Loucy (cell line): Measurements from ENCODE around the gene RHBDF2.

Source experiments
- H2AFZ ChIP-seq: fragments of 200-600 bp; sonication (generic); 2 replicates; pipeline ENCODE4 v1.6.0; 2016; ENCODE audit warnings: antibody characterized with exemption, mild to moderate bottlenecking, low read length, moderate library complexity
- H3F3A ChIP-seq: fragments of 200-600 bp; 2 replicates; pipeline ENCODE4 v1.6.0; 2016; ENCODE audit warnings: antibody characterized with exemption, low read depth, mild to moderate bottlenecking
- H3K27me3 ChIP-seq: fragments of 200-600 bp; sonication (generic); 2 replicates; pipeline ENCODE4 v1.6.1; 2014; ENCODE audit warnings: low read length, mild to moderate bottlenecking; ENCODE audit not compliant: insufficient read depth, poor library complexity, severe bottlenecking
- H3K36me3 ChIP-seq: fragments of 200-600 bp; sonication (generic); 2 replicates; pipeline ENCODE4 v1.6.1; 2016; ENCODE audit warnings: low read length; ENCODE audit not compliant: insufficient read depth
- H3K4me1 ChIP-seq: fragments of 200-600 bp; sonication (generic); 2 replicates; pipeline ENCODE4 v1.5.1; 2014; ENCODE audit warnings: low read length, mild to moderate bottlenecking; ENCODE audit not compliant: insufficient read depth, poor library complexity, severe bottlenecking
- H3K4me2 ChIP-seq: fragments of 200-600 bp; sonication (generic); 2 replicates; pipeline ENCODE4 v1.6.0; 2014; ENCODE audit warnings: antibody characterized with exemption, low read length, low read depth, mild to moderate bottlenecking; ENCODE audit not compliant: poor library complexity, severe bottlenecking
- H3K4me3 ChIP-seq: fragments of 200-600 bp; sonication (generic); 2 replicates; pipeline ENCODE4 v1.5.1; 2014; ENCODE audit warnings: low read length, mild to moderate bottlenecking, mixed read lengths; ENCODE audit not compliant: poor library complexity, severe bottlenecking
- H3K79me2 ChIP-seq: fragments of 200-600 bp; sonication (generic); 2 replicates; pipeline ENCODE4 v1.6.1; 2014; ENCODE audit warnings: low read length; ENCODE audit not compliant: insufficient read depth
- H3K9ac ChIP-seq: fragments of 200-600 bp; sonication (generic); 2 replicates; pipeline ENCODE4 v1.6.0; 2014; ENCODE audit warnings: mild to moderate bottlenecking, low read depth, low read length, moderate library complexity; ENCODE audit not compliant: poor library complexity, severe bottlenecking
- H3K9me2 ChIP-seq: fragments of 200-600 bp; sonication (generic); replicated peaks from 2 replicates; pipeline ENCODE4 v1.6.1; 2016; ENCODE audit warnings: low read depth, low read length, mixed read lengths
- H3K9me3 ChIP-seq: fragments of 200-600 bp; sonication (generic); 2 replicates; pipeline ENCODE4 v1.6.1; 2014; ENCODE audit warnings: mild to moderate bottlenecking, antibody characterized with exemption, low read length, low read depth; ENCODE audit not compliant: insufficient read depth
- H4K20me1 ChIP-seq: fragments of 200-600 bp; sonication (generic); 2 replicates; pipeline ENCODE4 v1.6.0; 2014; ENCODE audit warnings: antibody characterized with exemption, low read length, mild to moderate bottlenecking; ENCODE audit not compliant: insufficient read depth, poor library complexity, severe bottlenecking
- CTCF ChIP-seq: fragments of 200-600 bp; sonication (generic); conservative IDR thresholded peaks from 2 replicates; pipeline ENCODE4 v1.5.1; 2014; ENCODE audit warnings: mild to moderate bottlenecking, antibody characterized with exemption, low read length
- EZH2phosphoT487 ChIP-seq: fragments of 200-600 bp; IDR thresholded peaks from 2 replicates; pipeline ENCODE4 v1.6.1; 2018; ENCODE audit warnings: antibody characterized with exemption, mild to moderate bottlenecking, moderate library complexity, borderline replicate concordance

The RHBDF2 gene

GRCh38 chr17:76447931-76448652 is 53.1 kb downstream of the RHBDF2 start:
- Histone ChIP-seq H3K9me2 (no peaks in the 10 kb centered on the region), H3K79me2 (peaks cover 99% of the 10 kb centered on the region), H3K27me3 (no peaks in the 10 kb centered on the region), H3K36me3 (no peaks in the 10 kb centered on the region), H3K9me3 (no peaks in the 10 kb centered on the region), H4K20me1 (peaks cover 71% of the 10 kb centered on the region), H2AFZ (no peak overlapping the region), H3K4me1 (peaks cover 81% of the 10 kb centered on the region), H3K4me2 (peak overlapping the region; percentile 90), H3K4me3 (peak overlapping the region; percentile 14), H3K9ac (peak overlapping the region; percentile 24), H3F3A (no peaks in the 10 kb centered on the region)
- no peak for TF ChIP-seq CTCF
- TF ChIP-seq EZH2phosphoT487: no peak

DNA sequence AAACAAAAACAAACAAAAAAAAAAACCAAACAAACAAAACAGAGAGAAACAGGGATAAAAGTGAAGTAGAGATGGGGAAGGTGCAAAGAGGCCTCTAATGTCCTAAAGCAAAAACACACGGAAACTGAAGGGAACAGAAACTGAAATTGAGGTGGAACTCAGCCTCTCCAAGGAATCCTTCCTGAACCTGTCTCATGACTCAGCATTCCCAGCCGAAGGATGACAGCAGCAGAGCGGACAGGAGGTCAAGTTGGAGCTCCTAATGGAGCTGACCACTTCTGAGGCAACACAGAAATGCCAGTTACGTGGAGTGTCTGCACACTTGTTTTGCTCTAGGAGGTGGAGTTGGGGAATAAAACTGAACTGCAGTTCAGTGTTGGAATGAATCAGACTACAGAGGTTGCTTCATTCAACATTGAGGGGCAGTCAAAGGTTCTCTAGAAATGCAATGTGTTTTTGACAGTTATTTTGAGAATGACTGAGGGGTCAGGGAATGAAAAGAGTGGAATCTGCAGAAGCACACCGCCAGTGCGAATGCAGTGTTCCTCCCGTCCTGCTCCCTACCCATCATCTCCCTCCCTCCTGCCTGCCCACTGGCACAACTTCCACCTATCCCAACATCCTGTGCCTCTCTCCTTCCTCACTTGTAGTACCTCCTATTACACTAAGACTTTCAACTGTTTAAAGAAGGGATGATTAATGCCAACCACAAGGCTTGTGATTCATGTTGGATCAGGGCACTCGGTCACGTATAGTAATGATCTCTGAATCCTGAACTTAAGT is 54.6 kb downstream of the RHBDF2 start:
- H3K4me3 ChIP-seq: peak overlapping the region; percentile 36

More for the DNA sequence above, 54.6 kb downstream of the RHBDF2 start:
- no peak overlapping the region for H3K9ac ChIP-seq
- peaks cover 93% of the 10 kb centered on the region for H3K4me1 ChIP-seq
- H2AFZ ChIP-seq: no peak overlapping the region
- H3K27me3 ChIP-seq: no peaks in the 10 kb centered on the region
- H3K9me3 ChIP-seq: no peaks in the 10 kb centered on the region
- H3K4me2 ChIP-seq: peak overlapping the region; percentile 90
- no peaks in the 10 kb centered on the region for H3K36me3 ChIP-seq
- H3F3A ChIP-seq: no peaks in the 10 kb centered on the region
- H3K79me2 ChIP-seq: peaks cover 100% of the 10 kb centered on the region
- TF ChIP-seq CTCF (no peak), EZH2phosphoT487 (no peak)
- peaks cover 70% of the 10 kb centered on the region for H4K20me1 ChIP-seq
- H3K9me2 ChIP-seq: no peaks in the 10 kb centered on the region
